ENCODE measurements around the gene MYF5. TPM values are rescaled to one million over a fixed set of nuclear protein-coding genes. Genes with fewer than 3 reads are reported as not detected.

MYF5 gene
- total and polyA plus RNA-seq, 10 of the 15 experiments (the other 5 are each of a cell fraction or from before 2014, with no cell fraction given) = not detected

GRCh38 chr12:80717856-80718255, 1.1 kb downstream of the MYF5 start:
- intact Hi-C loops (cut with micrococcal nuclease; ENCODE audit: unreplicated experiment) (no loop called here), in situ Hi-C loops (cut with MboI) (no loop called here)
- no peaks in the 10 kb centered on the region for H3K9me3 ChIP-seq (replicated peaks; ENCODE audit: control insufficient read depth, insufficient read depth, low read length)
- SMC1A ChIA-PET (ENCODE audit: uncharacterized antibody, unreplicated experiment) = no interaction called here
- no peak overlapping the region for H3K4me2 ChIP-seq (ENCODE audit: control insufficient read depth, insufficient read depth)
- no peaks in the 10 kb centered on the region for H3K36me3 ChIP-seq (ENCODE audit: control insufficient read depth in 2 of 2, insufficient read depth in 2 of 2, low read length in 1 of 2)
- RAD21 ChIA-PET (ENCODE audit: unreplicated experiment) = no interaction called here
- TF ChIP-seq POU2F2 (IDR thresholded peaks at IDR 0.05; ENCODE audit: borderline replicate concordance, low read depth, low read length) (no peak), YY1 (IDR thresholded peaks at IDR 0.05; ENCODE audit: low read depth, low read length) (no peak), ZNF622 (IDR thresholded peaks at IDR 0.05) (no peak), SUZ12 (IDR thresholded peaks at IDR 0.05; ENCODE audit: unreplicated experiment) (no peak), BCLAF1 (IDR thresholded peaks at IDR 0.05) (no peak), CHD4 (IDR thresholded peaks at IDR 0.05) (no peak), NRF1 (conservative IDR thresholded peaks at IDR 0.05; ENCODE audit: low read depth, low read length) (no peak), MYB (IDR thresholded peaks at IDR 0.05; ENCODE audit: borderline replicate concordance, low read depth, low read length) (no peak), TAF1 (IDR thresholded peaks at IDR 0.05; ENCODE audit: borderline replicate concordance, low read depth, low read length) (no peak), IKZF1 (conservative IDR thresholded peaks at IDR 0.05) (no peak), NFYB (IDR thresholded peaks at IDR 0.05; ENCODE audit: insufficient read depth, low read depth, low read length) (no peak), MEF2B (IDR thresholded peaks at IDR 0.05; ENCODE audit: partially characterized antibody, poor library complexity, severe bottlenecking) (no peak), JUND (IDR thresholded peaks at IDR 0.05; ENCODE audit: low read depth, low read length) (no peak)
- TF ChIP-seq, protein P1, sequence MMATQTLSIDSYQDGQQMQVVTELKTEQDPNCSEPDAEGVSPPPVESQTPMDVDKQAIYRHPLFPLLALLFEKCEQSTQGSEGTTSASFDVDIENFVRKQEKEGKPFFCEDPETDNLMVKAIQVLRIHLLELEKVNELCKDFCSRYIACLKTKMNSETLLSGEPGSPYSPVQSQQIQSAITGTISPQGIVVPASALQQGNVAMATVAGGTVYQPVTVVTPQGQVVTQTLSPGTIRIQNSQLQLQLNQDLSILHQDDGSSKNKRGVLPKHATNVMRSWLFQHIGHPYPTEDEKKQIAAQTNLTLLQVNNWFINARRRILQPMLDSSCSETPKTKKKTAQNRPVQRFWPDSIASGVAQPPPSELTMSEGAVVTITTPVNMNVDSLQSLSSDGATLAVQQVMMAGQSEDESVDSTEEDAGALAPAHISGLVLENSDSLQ (IDR thresholded peaks at IDR 0.05) = no peak
- no peaks in the 10 kb centered on the region for H3K79me2 ChIP-seq (ENCODE audit: control insufficient read depth, insufficient read depth, low read length)
- ATAC-seq = no peak
- no peak overlapping the region for H2AFZ ChIP-seq (ENCODE audit: control insufficient read depth, low read depth, low read length)
- H4K20me1 ChIP-seq (ENCODE audit: control insufficient read depth, insufficient read depth) = no peaks in the 10 kb centered on the region
- H3K4me3 ChIP-seq = no peak overlapping the region
- POLR2A ChIA-PET = no interaction called here
- H3K27ac ChIP-seq (ENCODE audit: control insufficient read depth, insufficient read depth) = no peak overlapping the region
- H3K4me1 ChIP-seq (ENCODE audit: control insufficient read depth, insufficient read depth, low read length) = no peaks in the 10 kb centered on the region
- H3K27me3 ChIP-seq (replicated peaks in 1 of 2; ENCODE audit: control insufficient read depth in 2 of 2, insufficient read depth in 2 of 2, low read length in 1 of 2) = peaks cover 11 to 12% of the 10 kb centered on the region in 2 experiments
- 46% methylated on average over 4 of the region's 4 CpGs for WGBS (ENCODE audit: insufficient coverage, insufficient replicate concordance, low lambda C conversion rate, missing lambda C conversion rate)
- CTCF ChIA-PET = no interaction called here
- no peak overlapping the region for H3K9ac ChIP-seq (ENCODE audit: control insufficient read depth, insufficient read depth, low read length)
- no peak for FAIRE-seq
- no peak for DNase-seq (ENCODE audit: low read depth, low spot score)
- no TSS peak for BruUV-seq (replicated peaks)

All from GM12878 (cell line).